NCI-H2196 treated with DMSO at 0.1 percent for 48 hours (cell line): Measurements from ENCODE around the gene AKAP6.
"Not testable (repeated sequence)": the region's sequence is repeated elsewhere in the genome, so short reads cannot be mapped to it uniquely, and the experiment has no call there.

Source experiments
- DNase-seq: peaks from one replicate; lab custom pipeline; 2025; ENCODE audit not compliant: unreplicated experiment; lab: John Stamatoyannopoulos, UW

The AKAP6 gene

GRCh38 chr14:32372154-32372553 is 43.1 kb downstream of the AKAP6 start:
- DNase-seq, result no peak

GRCh38 chr14:32373174-32373573 is 44.1 kb downstream of the AKAP6 start:
- not testable (repeated sequence) for DNase-seq

GRCh38 chr14:32374155-32374554 is 45.1 kb downstream of the AKAP6 start:
- no peak for DNase-seq

DNA sequence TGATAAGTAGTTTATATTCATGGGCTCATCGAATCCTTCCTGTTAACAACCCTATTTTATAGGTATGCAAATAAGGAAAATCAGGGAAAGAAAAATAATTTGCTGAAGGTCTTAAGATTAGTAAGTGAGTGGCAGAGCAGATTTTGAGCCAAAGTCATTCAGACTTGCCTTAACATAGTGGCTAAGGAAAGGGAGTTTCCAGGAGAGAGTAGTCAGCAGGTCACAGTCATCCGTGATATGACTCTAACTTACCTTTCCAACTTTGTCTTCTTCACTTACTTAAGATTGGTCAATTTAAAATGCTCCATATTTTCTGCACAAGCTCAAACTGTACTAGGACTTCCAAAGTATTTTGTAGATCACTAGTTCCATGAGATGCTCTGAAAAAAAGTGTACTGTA is 46.6 kb downstream of the AKAP6 start:
- DNase-seq, result no peak

DNA sequence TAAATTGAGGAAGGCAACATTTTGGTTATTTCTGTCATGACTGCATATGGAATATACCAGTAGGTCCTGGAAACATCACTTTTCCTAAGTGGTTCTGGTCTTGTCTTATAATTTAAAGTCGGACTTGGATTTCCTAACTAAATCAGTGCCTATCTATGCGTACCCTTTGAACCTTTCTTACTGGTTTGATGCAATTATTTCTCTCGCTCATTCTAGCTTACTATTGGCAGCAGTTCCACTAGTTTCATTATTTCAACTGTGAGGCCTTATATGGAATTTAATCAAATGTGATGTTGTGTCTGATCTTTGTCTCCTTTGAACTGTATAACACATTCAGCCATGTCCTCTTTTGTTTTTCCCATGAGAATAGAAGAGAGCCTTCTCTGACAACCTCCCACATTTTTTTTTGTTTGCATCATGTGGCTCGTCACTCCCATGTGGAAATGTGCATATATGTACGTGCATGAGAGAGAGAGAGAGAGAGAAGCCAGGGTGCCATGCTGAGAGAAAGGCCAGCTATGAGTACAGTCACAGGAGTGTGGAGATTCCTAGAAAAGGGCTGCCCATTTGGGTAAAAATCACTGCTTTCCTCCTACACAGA is 48.0 kb downstream of the AKAP6 start:
- DNase-seq, result no peak

DNA sequence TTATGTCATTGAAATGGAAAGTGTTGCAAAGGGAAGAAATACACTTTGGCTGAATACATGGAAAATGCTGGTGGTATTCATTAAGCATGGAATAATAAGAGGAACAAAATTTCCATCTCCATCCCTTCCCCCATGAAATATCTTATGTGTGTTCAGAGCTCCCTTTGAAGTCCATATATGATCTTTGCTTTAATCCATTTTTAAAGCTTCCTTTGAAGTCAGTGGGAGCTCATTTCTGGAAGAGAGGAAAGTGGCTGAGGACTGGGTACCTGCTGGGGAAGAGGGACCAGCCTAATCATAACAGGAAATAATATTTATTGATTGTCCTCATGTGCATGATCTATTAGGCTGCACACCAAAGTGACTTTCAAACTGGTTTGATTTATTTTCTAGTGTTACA is 49.2 kb downstream of the AKAP6 start:
- no peak for DNase-seq

DNA sequence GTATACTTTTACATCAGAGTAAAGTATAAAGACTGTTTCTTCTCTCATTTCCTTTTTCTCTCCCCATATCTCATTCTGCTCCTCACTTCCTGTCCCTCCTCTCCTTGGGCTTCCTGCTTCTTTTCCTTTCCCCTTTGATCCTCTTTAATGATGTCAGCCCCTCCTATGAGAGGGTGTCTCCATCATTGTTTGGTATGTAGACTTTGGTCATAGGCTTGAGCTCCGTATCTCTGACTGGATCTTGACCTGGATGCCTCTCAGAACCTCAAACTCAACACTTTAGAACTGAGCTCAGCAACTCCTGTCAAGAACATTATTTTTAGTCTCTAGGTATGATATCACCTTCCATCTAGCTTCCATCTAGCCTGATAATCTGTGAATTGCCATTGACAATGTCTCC is 50.3 kb downstream of the AKAP6 start:
- no peak for DNase-seq

DNA sequence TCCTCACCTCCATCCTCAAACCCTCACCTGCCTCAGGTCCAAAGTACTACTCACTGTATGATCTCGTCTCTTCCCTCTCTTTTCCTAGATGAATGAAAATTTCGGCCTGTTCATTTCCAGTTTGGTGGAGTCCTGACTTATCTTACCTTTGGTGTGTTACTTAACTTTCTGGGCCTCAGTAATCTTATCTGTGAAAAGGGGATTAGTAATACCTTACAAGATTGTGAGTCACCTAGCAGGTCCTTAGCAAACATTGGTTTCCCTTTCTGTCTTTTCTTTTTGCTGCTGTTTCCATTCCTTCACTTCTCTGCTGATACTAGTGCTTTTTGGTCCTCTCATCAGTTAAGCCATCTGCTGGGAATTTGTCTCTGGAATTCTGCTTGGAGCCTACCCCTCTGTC is 52.8 kb downstream of the AKAP6 start:
- no peak for DNase-seq

DNA sequence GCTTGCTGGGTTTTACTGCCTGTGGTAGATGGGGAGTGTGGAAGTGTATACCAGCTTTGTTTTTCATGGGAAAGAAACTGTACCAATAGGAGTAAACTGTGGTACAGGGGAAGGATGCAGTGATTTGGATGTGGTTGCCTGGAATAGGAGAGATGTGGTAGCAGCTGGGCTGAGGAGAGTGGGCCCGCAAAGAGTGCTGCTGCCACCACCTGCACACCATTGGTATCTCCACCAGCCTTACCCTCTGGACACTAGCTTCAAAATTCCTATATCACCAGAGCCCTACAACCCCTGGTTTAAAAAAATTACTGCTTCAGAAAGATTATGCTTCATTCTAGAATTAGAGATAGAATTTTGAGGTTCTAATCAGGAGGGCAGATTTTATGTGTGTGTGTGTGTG is 53.6 kb downstream of the AKAP6 start:
- no peak for DNase-seq

GRCh38 chr14:32383364-32384009 is 54.4 kb downstream of the AKAP6 start:
- DNase-seq, result no peak

DNA sequence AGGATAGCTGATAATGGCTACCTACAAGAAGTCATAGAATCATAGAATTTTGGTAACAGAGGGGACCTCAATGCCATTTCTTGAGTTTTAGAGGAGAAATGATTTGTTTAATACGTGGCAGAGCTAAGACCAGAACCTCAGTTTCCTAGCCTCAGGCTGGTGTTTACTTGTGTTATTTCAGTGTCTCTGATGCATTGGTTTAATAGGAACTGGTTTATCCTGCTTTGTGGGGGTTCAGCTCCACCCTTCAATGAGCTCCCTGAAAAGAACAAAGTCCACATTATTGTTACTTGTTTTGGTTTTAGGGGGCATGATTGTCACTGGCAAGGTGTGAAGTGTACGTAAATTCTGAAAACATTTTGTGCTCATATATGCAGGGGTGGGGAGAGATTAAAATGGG is 55.4 kb downstream of the AKAP6 start:
- DNase-seq, result no peak

GRCh38 chr14:32387295-32387694 is 58.2 kb downstream of the AKAP6 start:
- DNase-seq, result not testable (repeated sequence)

- DNase-seq, result no peak
These were observed 64.0 kb downstream of the AKAP6 start for GRCh38 chr14:32393119-32393518.

- DNase-seq, result no peak
These were observed 64.9 kb downstream of the AKAP6 start for GRCh38 chr14:32394038-32394437.

DNA sequence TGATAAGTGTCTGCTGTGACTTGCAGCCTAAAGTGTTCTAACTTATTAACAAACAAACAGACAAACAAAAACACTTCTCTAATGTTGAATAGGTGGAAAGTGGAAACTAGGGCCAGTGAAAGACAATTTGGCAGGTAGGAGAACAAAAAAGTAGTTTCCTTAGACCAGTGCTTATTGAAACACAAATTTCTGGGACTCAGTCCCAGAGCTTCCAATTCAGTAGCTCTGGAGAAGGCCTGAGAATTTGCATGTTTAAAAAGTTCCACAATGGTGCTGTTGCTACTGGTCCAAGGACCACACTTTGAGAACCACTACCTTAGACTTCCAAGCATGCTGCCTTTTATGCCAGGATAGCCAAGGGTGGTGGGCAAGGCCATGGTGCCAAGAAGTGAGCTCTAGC is 67.8 kb downstream of the AKAP6 start:
- DNase-seq, result no peak

GRCh38 chr14:32397861-32398640 is 69.0 kb downstream of the AKAP6 start:
- no peak for DNase-seq

GRCh38 chr14:32399920-32400319 is 70.8 kb downstream of the AKAP6 start:
- no peak for DNase-seq

DNA sequence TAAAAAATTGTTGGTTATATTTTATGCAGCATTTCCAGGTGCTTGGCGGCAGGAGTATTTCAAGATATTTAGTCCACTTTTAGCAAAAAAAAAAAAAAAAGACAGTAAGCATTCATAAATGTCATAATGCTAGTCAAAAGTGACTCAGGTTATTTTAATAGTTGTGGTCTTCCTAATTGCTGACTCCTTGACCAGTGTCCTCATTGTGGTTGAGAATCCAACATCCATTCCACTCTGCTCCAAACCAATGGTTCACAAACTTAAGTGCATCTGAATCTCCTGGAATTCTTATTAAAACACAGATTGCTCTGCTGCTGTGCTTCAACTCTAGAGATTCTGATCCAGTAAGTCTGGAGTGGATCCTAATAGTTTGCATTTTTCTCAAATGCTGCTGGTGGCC is 71.4 kb downstream of the AKAP6 start:
- DNase-seq, result no peak

- no peak for DNase-seq
These were observed 73.9 kb downstream of the AKAP6 start for GRCh38 chr14:32403021-32403420.

DNA sequence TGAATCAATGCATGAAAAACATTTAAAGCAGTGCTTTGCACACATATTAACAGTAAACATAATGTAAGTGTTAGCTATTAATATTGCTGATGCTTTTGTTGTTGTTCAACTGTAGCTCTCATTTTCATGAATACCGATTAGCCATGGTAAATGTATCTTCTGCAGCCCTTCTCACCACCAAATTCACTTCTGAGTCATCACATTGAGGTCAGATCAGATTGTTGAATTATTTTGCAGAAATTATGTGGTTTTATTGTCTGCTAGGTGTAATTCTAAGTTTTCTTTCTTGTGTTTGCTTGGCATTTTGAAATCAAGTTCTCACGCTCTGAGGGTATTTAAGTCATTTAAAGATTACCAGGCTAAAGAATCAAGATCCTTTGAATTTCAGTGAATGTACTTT is 74.6 kb downstream of the AKAP6 start:
- DNase-seq, result no peak

- DNase-seq, result no peak
These were observed 75.9 kb downstream of the AKAP6 start for GRCh38 chr14:32404784-32405573.

- DNase-seq, result no peak
These were observed 76.8 kb downstream of the AKAP6 start for GRCh38 chr14:32405856-32406255.
